ENCODE measurements around the gene SPRYD4.

DNA sequence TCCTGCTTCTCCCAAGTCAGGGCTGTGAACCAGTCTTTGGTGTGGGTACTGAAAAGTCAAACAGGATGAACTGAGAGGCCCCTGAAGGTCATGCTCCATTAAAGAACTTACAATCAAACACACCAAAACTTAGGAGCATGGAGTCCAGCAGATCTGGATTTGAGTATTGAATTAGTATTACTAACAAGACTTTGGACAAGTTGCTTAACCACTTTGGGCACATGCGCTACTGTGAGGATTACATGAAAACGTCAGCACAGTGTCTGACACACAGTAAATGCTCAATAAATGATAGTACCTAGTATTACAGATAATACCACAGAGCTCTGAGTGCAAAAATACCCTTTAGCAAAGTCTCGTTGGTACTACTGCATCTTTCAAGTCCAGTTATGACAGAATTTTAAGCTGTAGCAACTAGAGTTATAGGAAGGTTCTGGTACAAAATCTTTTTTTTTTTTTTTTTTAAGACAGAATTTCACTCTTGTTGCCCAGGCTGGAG is 42.4 kb upstream of the SPRYD4 start:
- no peak for TF ChIP-seq EP300 (IDR thresholded peaks at IDR 0.05)
- TF ChIP-seq, protein P1, sequence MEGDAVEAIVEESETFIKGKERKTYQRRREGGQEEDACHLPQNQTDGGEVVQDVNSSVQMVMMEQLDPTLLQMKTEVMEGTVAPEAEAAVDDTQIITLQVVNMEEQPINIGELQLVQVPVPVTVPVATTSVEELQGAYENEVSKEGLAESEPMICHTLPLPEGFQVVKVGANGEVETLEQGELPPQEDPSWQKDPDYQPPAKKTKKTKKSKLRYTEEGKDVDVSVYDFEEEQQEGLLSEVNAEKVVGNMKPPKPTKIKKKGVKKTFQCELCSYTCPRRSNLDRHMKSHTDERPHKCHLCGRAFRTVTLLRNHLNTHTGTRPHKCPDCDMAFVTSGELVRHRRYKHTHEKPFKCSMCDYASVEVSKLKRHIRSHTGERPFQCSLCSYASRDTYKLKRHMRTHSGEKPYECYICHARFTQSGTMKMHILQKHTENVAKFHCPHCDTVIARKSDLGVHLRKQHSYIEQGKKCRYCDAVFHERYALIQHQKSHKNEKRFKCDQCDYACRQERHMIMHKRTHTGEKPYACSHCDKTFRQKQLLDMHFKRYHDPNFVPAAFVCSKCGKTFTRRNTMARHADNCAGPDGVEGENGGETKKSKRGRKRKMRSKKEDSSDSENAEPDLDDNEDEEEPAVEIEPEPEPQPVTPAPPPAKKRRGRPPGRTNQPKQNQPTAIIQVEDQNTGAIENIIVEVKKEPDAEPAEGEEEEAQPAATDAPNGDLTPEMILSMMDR (IDR thresholded peaks at IDR 0.05), result no peak

Data from tibial nerve (tissue), 4 donors.